Prostate gland (tissue), 2 donors: ENCODE results near the gene PALM3.

Experiments used
- POLR2A ChIP-seq: fragments of 450-650 bp; IDR thresholded peaks from one replicate; pipeline ENCODE4 v1.6.1; 2016; ENCODE audit warnings: antibody characterized with exemption, mild to moderate bottlenecking
- POLR2AphosphoS5 ChIP-seq: sonication (generic); formaldehyde crosslinking; IDR thresholded peaks from one replicate; pipeline ENCODE4 v1.6.1; 2017; ENCODE audit warnings: antibody characterized with exemption
- TF ChIP-seq, protein P1 (sequence below), 4 experiments: fragments of 200-600 bp in 2 of 4; fragments of 450-650 bp in 2 of 4; sonication (generic) in 2 of 4; IDR thresholded peaks; 1 replicate in 3 of 4; 2 replicates in 1 of 4; pipeline ENCODE4 v1.5.1; 2016 to 2019; ENCODE audit warnings: antibody characterized with exemption in 4 of 4, mild to moderate bottlenecking in 2 of 4, moderate library complexity in 2 of 4

GRCh38 chr19:14022469-14022868 lies 39.4 kb downstream of the PALM3 start:
- TF ChIP-seq POLR2A: no peak
- TF ChIP-seq, protein P1, sequence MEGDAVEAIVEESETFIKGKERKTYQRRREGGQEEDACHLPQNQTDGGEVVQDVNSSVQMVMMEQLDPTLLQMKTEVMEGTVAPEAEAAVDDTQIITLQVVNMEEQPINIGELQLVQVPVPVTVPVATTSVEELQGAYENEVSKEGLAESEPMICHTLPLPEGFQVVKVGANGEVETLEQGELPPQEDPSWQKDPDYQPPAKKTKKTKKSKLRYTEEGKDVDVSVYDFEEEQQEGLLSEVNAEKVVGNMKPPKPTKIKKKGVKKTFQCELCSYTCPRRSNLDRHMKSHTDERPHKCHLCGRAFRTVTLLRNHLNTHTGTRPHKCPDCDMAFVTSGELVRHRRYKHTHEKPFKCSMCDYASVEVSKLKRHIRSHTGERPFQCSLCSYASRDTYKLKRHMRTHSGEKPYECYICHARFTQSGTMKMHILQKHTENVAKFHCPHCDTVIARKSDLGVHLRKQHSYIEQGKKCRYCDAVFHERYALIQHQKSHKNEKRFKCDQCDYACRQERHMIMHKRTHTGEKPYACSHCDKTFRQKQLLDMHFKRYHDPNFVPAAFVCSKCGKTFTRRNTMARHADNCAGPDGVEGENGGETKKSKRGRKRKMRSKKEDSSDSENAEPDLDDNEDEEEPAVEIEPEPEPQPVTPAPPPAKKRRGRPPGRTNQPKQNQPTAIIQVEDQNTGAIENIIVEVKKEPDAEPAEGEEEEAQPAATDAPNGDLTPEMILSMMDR (IDR thresholded peaks at IDR 0.05): no peak
- no peak for TF ChIP-seq POLR2AphosphoS5
